H1 (cell line): ENCODE data around the gene ANGEL2. TPM values are rescaled to one million over a fixed set of nuclear protein-coding genes. Genes with fewer than 3 reads are reported as not detected.

Experiments used
- CTCF ChIA-PET: fragments of 300-600 bp; sonication (Branson Sonifier 250); formaldehyde crosslinking; loops from one replicate; lab custom pipeline; 2021; ENCODE audit not compliant: partially characterized antibody; lab: Charles Lee
- POLR2A ChIA-PET: fragments of 300-600 bp; sonication (Branson Sonifier 250); formaldehyde crosslinking; loops from one replicate; lab custom pipeline; 2021; ENCODE audit warnings: inconsistent platforms; ENCODE audit not compliant: partially characterized antibody; lab: Charles Lee
- DNase-seq, 2 experiments: peaks; one replicate each; pipeline versions ENCODE4 v3.0.0 to v3.0.0-alpha.2; 2010 to 2022; ENCODE audit warnings: low spot score in 2 of 2, low read depth in 1 of 2, mixed read lengths in 1 of 2
- FAIRE-seq: peaks from 2 replicates; lab custom pipeline; 2011; peaks lifted over from hg19 to GRCh38; lab: Jason Lieb, UNC
- H2AFZ ChIP-seq: 2 replicates; pipeline ENCODE4 v1.8.1; 2012; ENCODE audit warnings: low read length, inconsistent platforms
- H2AK5ac ChIP-seq: 2 replicates; pipeline ENCODE4 v1.6.1; 2013; ENCODE audit warnings: low read depth, low read length
- H2BK120ac ChIP-seq: replicated peaks from 2 replicates; pipeline ENCODE3; 2013; ENCODE audit warnings: low read depth, low read length, inconsistent platforms
- H2BK12ac ChIP-seq: 2 replicates; pipeline ENCODE4 v1.6.1; 2013; ENCODE audit warnings: low read depth, low read length
- H2BK15ac ChIP-seq: 2 replicates; pipeline ENCODE4 v1.6.1; 2013; ENCODE audit warnings: low read length
- H2BK20ac ChIP-seq: 2 replicates; pipeline ENCODE4 v1.6.1; 2013; ENCODE audit warnings: low read length
- H2BK5ac ChIP-seq: 2 replicates; pipeline ENCODE4 v1.6.1; 2013; ENCODE audit warnings: low read depth, low read length
- H3K14ac ChIP-seq: 2 replicates; pipeline ENCODE4 v1.6.1; 2013; ENCODE audit warnings: inconsistent platforms; ENCODE audit not compliant: insufficient read length
- H3K18ac ChIP-seq: 2 replicates; pipeline ENCODE4 v1.6.1; 2013; ENCODE audit warnings: low read length; ENCODE audit errors: extremely low read depth
- H3K23ac ChIP-seq: 2 replicates; pipeline ENCODE4 v1.6.1; 2013; ENCODE audit warnings: inconsistent platforms; ENCODE audit not compliant: insufficient read length
- H3K23me2 ChIP-seq: 2 replicates; pipeline ENCODE4 v1.6.1; 2013; ENCODE audit warnings: low read depth, low read length
- H3K27ac ChIP-seq: 2 replicates; pipeline ENCODE4 v1.6.1; 2011; ENCODE audit warnings: low read depth, low read length, inconsistent platforms
- H3K27me3 ChIP-seq, 4 experiments: replicated peaks in 1 of 4; 1 replicate in 1 of 4; 2 replicates in 3 of 4; pipeline versions ENCODE4 v1.6.1 to v1.8.1; 2011 to 2013; ENCODE audit warnings: low read length in 3 of 4, mild to moderate bottlenecking in 3 of 4, inconsistent platforms in 2 of 4, mixed read lengths in 2 of 4, moderate library complexity in 1 of 4; ENCODE audit not compliant: control insufficient read depth in 3 of 4, insufficient read depth in 3 of 4; ENCODE audit errors: extremely low read depth in 1 of 4
- H3K36me3 ChIP-seq, 4 experiments: 2 replicates each; pipeline versions ENCODE4 v1.6.1 to v1.8.1; 2011 to 2013; ENCODE audit warnings: mild to moderate bottlenecking in 4 of 4, low read length in 3 of 4, moderate library complexity in 2 of 4, control low read depth in 1 of 4, inconsistent platforms in 1 of 4; ENCODE audit not compliant: insufficient read depth in 4 of 4, control insufficient read depth in 2 of 4
- H3K4ac ChIP-seq: replicated peaks from 2 replicates; pipeline ENCODE3; 2013; ENCODE audit warnings: low read length, low read depth, mixed read lengths, inconsistent platforms; ENCODE audit not compliant: insufficient read length
- H3K4me1 ChIP-seq, 4 experiments: replicated peaks in 1 of 4; 1 replicate in 1 of 4; 2 replicates in 3 of 4; pipeline versions ENCODE4 v1.6.1 to v1.8.1; 2011 to 2013; ENCODE audit warnings: low read length in 3 of 4, inconsistent platforms in 2 of 4, mixed read lengths in 1 of 4; ENCODE audit not compliant: insufficient read depth in 4 of 4, control insufficient read depth in 3 of 4
- H3K4me2 ChIP-seq, 2 experiments: 2 replicates each; pipeline versions ENCODE4 v1.6.1 to v1.8.1; 2011 to 2013; ENCODE audit warnings: low read depth in 2 of 2, low read length in 2 of 2, control low read depth in 1 of 2, inconsistent platforms in 1 of 2, mild to moderate bottlenecking in 1 of 2; ENCODE audit not compliant: insufficient read depth in 1 of 2
- H3K4me3 ChIP-seq, 4 experiments: fragments of 200-600, 300-600 bp in 1 of 4; sonication (generic), shearing (Covaris generic), sonication (Bioruptor Twin) in 1 of 4; 2 replicates each; pipeline versions ENCODE4 v1.5.1 to v1.8.1; 2011 to 2016; ENCODE audit warnings: low read length in 4 of 4, low read depth in 3 of 4, control low read depth in 2 of 4, inconsistent platforms in 2 of 4, mild to moderate bottlenecking in 2 of 4, mixed read lengths in 1 of 4, moderate library complexity in 1 of 4; ENCODE audit not compliant: insufficient read depth in 2 of 4; ENCODE audit errors: extremely low read depth in 1 of 4
- H3K56ac ChIP-seq: replicated peaks from 2 replicates; pipeline ENCODE3; 2013; ENCODE audit warnings: low read depth, mild to moderate bottlenecking, mixed read lengths, low read length, inconsistent platforms; ENCODE audit not compliant: insufficient read length
- H3K79me1 ChIP-seq: 2 replicates; pipeline ENCODE4 v1.6.1; 2013; ENCODE audit warnings: low read depth, low read length, control low read depth
- H3K79me2 ChIP-seq, 2 experiments: 2 replicates each; pipeline versions ENCODE4 v1.6.1 to v1.8.1; 2012 to 2013; ENCODE audit warnings: low read length in 2 of 2, mild to moderate bottlenecking in 2 of 2, inconsistent platforms in 1 of 2; ENCODE audit not compliant: insufficient read depth in 2 of 2, control insufficient read depth in 1 of 2
- H3K9ac ChIP-seq, 4 experiments: replicated peaks in 1 of 4; 1 replicate in 1 of 4; 2 replicates in 3 of 4; pipeline versions ENCODE4 v1.6.1 to v1.8.1; 2011 to 2013; ENCODE audit warnings: low read depth in 3 of 4, low read length in 3 of 4, control low read depth in 2 of 4, mild to moderate bottlenecking in 2 of 4, moderate library complexity in 2 of 4, inconsistent platforms in 1 of 4; ENCODE audit errors: extremely low read depth in 1 of 4
- H3K9me3 ChIP-seq, 2 experiments: 2 replicates each; pipeline versions ENCODE4 v1.6.1 to v1.8.1; 2012 to 2013; ENCODE audit warnings: mild to moderate bottlenecking in 2 of 2, moderate library complexity in 2 of 2, control low read depth in 1 of 2, inconsistent platforms in 1 of 2, low read depth in 1 of 2, low read length in 1 of 2, mixed read lengths in 1 of 2; ENCODE audit not compliant: insufficient read depth in 2 of 2
- H4K20me1 ChIP-seq, 2 experiments: replicated peaks in 1 of 2; 2 replicates each; pipeline versions ENCODE3 to v1.8.1; 2011 to 2013; ENCODE audit warnings: inconsistent platforms in 2 of 2, low read length in 2 of 2, mild to moderate bottlenecking in 1 of 2; ENCODE audit not compliant: insufficient read depth in 2 of 2, control insufficient read depth in 1 of 2
- H4K5ac ChIP-seq: 2 replicates; pipeline ENCODE4 v1.6.1; 2013; ENCODE audit warnings: low read length, low read depth, mixed read lengths, inconsistent platforms; ENCODE audit not compliant: insufficient read length
- H4K8ac ChIP-seq: 2 replicates; pipeline ENCODE4 v1.8.0; 2013; ENCODE audit warnings: mild to moderate bottlenecking, moderate library complexity, low read length, inconsistent platforms; ENCODE audit not compliant: insufficient read depth; ENCODE audit errors: extremely low read depth
- H4K91ac ChIP-seq: replicated peaks from 2 replicates; pipeline ENCODE3; 2013; ENCODE audit warnings: low read length, mixed read lengths, inconsistent platforms; ENCODE audit not compliant: insufficient read length
- CHD1 ChIP-seq: IDR thresholded peaks from 2 replicates; pipeline ENCODE4 v1.6.1; 2012; ENCODE audit warnings: low read depth, low read length, improper control_type of control experiment
- GABPA ChIP-seq: IDR thresholded peaks from 2 replicates; pipeline ENCODE4 v1.6.1; 2011; ENCODE audit warnings: mild to moderate bottlenecking, low read length, moderate library complexity, borderline replicate concordance; ENCODE audit not compliant: insufficient read depth
- PHF8 ChIP-seq: fragments of 200-600 bp; sonication (generic); conservative IDR thresholded peaks from 2 replicates; pipeline ENCODE4 v1.7.1; 2012; ENCODE audit warnings: low read depth, mild to moderate bottlenecking, inconsistent platforms, low read length, moderate library complexity
- POU5F1 ChIP-seq: IDR thresholded peaks from 2 replicates; pipeline ENCODE4 v1.6.1; 2011; ENCODE audit warnings: low read depth, mild to moderate bottlenecking, low read length, moderate library complexity
- RBBP5 ChIP-seq: IDR thresholded peaks from 2 replicates; pipeline ENCODE4 v1.7.1; 2012; ENCODE audit warnings: low read depth, mild to moderate bottlenecking, inconsistent platforms, low read length, moderate library complexity, borderline replicate concordance
- SAP30 ChIP-seq: fragments of 300-600 bp; sonication (generic); IDR thresholded peaks from 2 replicates; pipeline ENCODE4 v1.7.1; 2012; ENCODE audit warnings: low read length, moderate library complexity, mild to moderate bottlenecking, inconsistent platforms; ENCODE audit not compliant: insufficient read depth, insufficient replicate concordance
- SIRT6 ChIP-seq: IDR thresholded peaks from one replicate; pipeline ENCODE4 v1.7.1; 2012; ENCODE audit warnings: low read length, inconsistent platforms
- WGBS, 2 experiments: shearing (Covaris generic) in 1 of 2; methylation state at CpG; one replicate each; pipeline versions ENCODE4 v1.1.6 to v1.1.7; 2013 to 2015; ENCODE audit warnings: low lambda C conversion rate in 2 of 2, mixed read lengths in 2 of 2, inconsistent platforms in 1 of 2, low coverage in 1 of 2, missing lambda C conversion rate in 1 of 2; ENCODE audit not compliant: insufficient replicate concordance in 2 of 2, insufficient coverage in 1 of 2, insufficient read length in 1 of 2; ENCODE audit errors: extremely low coverage in 1 of 2, missing lambda C conversion rate in 1 of 2; 5-methylcytosine and 5-hydroxymethylcytosine counted together
- polyA plus RNA-seq, 7 experiments: library from polyadenylated mRNA; depleted of rRNA in 3 of 7; stranded (reverse) in 5 of 7; unstranded in 2 of 7; fragments of >200 nt in 5 of 7; fragments of 200-250 nt in 2 of 7; gene quantifications; 1 replicate in 5 of 7; 2 replicates in 1 of 7; 4 replicates in 1 of 7; pipeline versions ENCODE4 v1.2.1 to v1.2.3, GENCODE V29; 2011 to 2013; ENCODE audit warnings: missing spikeins in 2 of 7, mixed read lengths in 2 of 7
- total RNA-seq: library from RNA; stranded (reverse); fragmentation: NEBNext Ultra II Directional; extraction: Animal tissue kit (Norgen Biotek cat#: 25700); gene quantifications from 2 replicates; pipeline ENCODE4 v1.2.1, GENCODE V29; 2021
- TF ChIP-seq, protein P1 (sequence below), 3 experiments: IDR thresholded peaks; 1 replicate in 2 of 3; 2 replicates in 1 of 3; pipeline versions ENCODE4 v1.5.1 to v1.6.1; 2011; ENCODE audit warnings: low read length in 3 of 3, mild to moderate bottlenecking in 3 of 3, inconsistent platforms in 2 of 3, low read depth in 1 of 3, moderate library complexity in 1 of 3; ENCODE audit not compliant: insufficient read depth in 1 of 3; ENCODE audit errors: control extremely low read depth in 1 of 3
- TF ChIP-seq, protein P2 (sequence below): IDR thresholded peaks from 2 replicates; pipeline ENCODE4 v1.6.1; 2012; ENCODE audit warnings: inconsistent platforms

Gene ANGEL2
- total and polyA plus RNA-seq, 2 of the 8 experiments (the other 6 are each of a cell fraction or from before 2014, with no cell fraction given), result 18.1 to 39.9 TPM

DNA sequence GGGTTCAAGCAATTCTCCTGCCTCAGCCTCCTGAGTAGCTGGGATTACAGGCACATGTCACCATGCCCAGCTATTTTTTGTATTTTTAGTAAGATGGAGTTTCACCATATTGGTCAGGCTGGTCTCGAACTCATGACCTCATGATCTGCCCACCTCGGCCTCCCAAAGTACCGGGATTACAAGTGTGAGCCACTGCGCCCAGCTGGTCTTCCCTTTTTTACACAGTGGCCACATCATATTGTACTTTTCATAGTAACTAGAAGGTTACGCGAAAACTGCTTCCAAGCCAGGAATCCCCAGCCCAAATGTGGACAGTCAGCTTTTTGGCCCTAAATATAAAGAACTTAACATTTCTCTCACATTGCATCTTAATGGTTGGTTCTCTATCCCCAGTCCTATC lies 61.2 kb downstream of the ANGEL2 start:
- H2BK120ac ChIP-seq, result no peak overlapping the region
- H3K27ac ChIP-seq, result no peak overlapping the region
- no peak overlapping the region for H3K56ac ChIP-seq
- H3K79me2 ChIP-seq, result peaks cover 5 to 82% of the 10 kb centered on the region in 2 experiments; a peak in 3 of 4 replicates
- ChIA-PET POLR2A (interaction anchor here (0.8 to 9.3 kb wide), 15 partner anchors 9 to 96 kb away, joined by 3 to 172 read pairs (median 6); partner anchors contain the start of gene FLVCR1), CTCF (interaction anchor here (0.6 to 4.3 kb wide), 11 partner anchors 10 to 264 kb away, joined by 3 to 52 read pairs (median 3); no protein-coding TSS in a partner anchor)
- no peak overlapping the region for H4K91ac ChIP-seq
- peaks cover 15% of the 10 kb centered on the region for H3K23me2 ChIP-seq
- no peak overlapping the region for H2AK5ac ChIP-seq
- no peak overlapping the region for H3K9ac ChIP-seq
- H4K20me1 ChIP-seq, result peaks cover 10 to 17% of the 10 kb centered on the region in 2 experiments
- no peaks in the 10 kb centered on the region for H3K27me3 ChIP-seq
- FAIRE-seq (no peak), DNase-seq (no peak)
- H2BK20ac ChIP-seq, result no peak overlapping the region
- no peak overlapping the region for H4K8ac ChIP-seq
- no peak overlapping the region for H2BK15ac ChIP-seq
- H3K4ac ChIP-seq, result no peak overlapping the region
- H4K5ac ChIP-seq, result no peak overlapping the region
- no peaks in the 10 kb centered on the region for H3K9me3 ChIP-seq
- WGBS, 2 experiments, result 90% methylated on average over 6 of the region's 6 CpGs; no CpG with 5 or more reads in 1 of the 2 experiments
- H3K36me3 ChIP-seq, result peaks cover 33 to 79% (median 62%) of the 10 kb centered on the region in 4 experiments
- TF ChIP-seq RBBP5 (no peak), SAP30 (no peak), PHF8 (no peak), GABPA (no peak), CHD1 (no peak), SIRT6 (no peak), POU5F1 (no peak)
- TF ChIP-seq, protein P1, sequence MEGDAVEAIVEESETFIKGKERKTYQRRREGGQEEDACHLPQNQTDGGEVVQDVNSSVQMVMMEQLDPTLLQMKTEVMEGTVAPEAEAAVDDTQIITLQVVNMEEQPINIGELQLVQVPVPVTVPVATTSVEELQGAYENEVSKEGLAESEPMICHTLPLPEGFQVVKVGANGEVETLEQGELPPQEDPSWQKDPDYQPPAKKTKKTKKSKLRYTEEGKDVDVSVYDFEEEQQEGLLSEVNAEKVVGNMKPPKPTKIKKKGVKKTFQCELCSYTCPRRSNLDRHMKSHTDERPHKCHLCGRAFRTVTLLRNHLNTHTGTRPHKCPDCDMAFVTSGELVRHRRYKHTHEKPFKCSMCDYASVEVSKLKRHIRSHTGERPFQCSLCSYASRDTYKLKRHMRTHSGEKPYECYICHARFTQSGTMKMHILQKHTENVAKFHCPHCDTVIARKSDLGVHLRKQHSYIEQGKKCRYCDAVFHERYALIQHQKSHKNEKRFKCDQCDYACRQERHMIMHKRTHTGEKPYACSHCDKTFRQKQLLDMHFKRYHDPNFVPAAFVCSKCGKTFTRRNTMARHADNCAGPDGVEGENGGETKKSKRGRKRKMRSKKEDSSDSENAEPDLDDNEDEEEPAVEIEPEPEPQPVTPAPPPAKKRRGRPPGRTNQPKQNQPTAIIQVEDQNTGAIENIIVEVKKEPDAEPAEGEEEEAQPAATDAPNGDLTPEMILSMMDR (IDR thresholded peaks at IDR 0.05; ENCODE audit: control extremely low read depth in 1 of 3, insufficient read depth in 1 of 3, low read depth in 1 of 3, low read length in 3 of 3), result no peak
- TF ChIP-seq, protein P2, sequence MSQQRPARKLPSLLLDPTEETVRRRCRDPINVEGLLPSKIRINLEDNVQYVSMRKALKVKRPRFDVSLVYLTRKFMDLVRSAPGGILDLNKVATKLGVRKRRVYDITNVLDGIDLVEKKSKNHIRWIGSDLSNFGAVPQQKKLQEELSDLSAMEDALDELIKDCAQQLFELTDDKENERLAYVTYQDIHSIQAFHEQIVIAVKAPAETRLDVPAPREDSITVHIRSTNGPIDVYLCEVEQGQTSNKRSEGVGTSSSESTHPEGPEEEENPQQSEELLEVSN, result no peak
- H2BK5ac ChIP-seq, result no peak overlapping the region
- no peak overlapping the region; a peak in 1 of 4 replicates for H3K4me2 ChIP-seq
- no peak overlapping the region for H3K23ac ChIP-seq
- no peak overlapping the region for H3K4me3 ChIP-seq
- no peak overlapping the region for H2BK12ac ChIP-seq
- H3K79me1 ChIP-seq, result peaks cover 9% of the 10 kb centered on the region
- H3K14ac ChIP-seq, result no peak overlapping the region
- no peak overlapping the region for H2AFZ ChIP-seq
- peaks cover 6 to 27% (median 16%) of the 10 kb centered on the region in 4 experiments for H3K4me1 ChIP-seq
- no peak overlapping the region for H3K18ac ChIP-seq
